PFSK-1 (cell line): ENCODE results near the gene GFM1.

Experiments
- FOXP2 ChIP-seq: optimal IDR thresholded peaks from 2 replicates; pipeline ENCODE3; 2011; ENCODE audit warnings: borderline replicate concordance, control low read depth, inconsistent platforms; ENCODE audit not compliant: insufficient read depth; ENCODE audit errors: extremely low read length, extremely low read depth
- POLR2AphosphoS5 ChIP-seq: IDR thresholded peaks from 2 replicates; pipeline ENCODE4 v1.6.1; 2012; ENCODE audit warnings: low read depth, mild to moderate bottlenecking, control low read depth, low read length, moderate library complexity
- SIN3A ChIP-seq: IDR thresholded peaks from 2 replicates; pipeline ENCODE4 v1.6.1; 2012; ENCODE audit warnings: mild to moderate bottlenecking, low read length, moderate library complexity, borderline replicate concordance; ENCODE audit not compliant: insufficient read depth
- TAF1 ChIP-seq: IDR thresholded peaks from 2 replicates; pipeline ENCODE4 v1.6.1; 2012; ENCODE audit warnings: low read length, control low read depth, borderline replicate concordance; ENCODE audit not compliant: insufficient read depth
- TF ChIP-seq, protein P1 (sequence below), 2 experiments: IDR thresholded peaks; 2 replicates each; pipeline versions ENCODE4 v1.6.1 to v1.8.0; 2011 to 2012; ENCODE audit warnings: low read depth in 2 of 2, low read length in 2 of 2, control low read depth in 1 of 2, inconsistent platforms in 1 of 2, mild to moderate bottlenecking in 1 of 2, moderate library complexity in 1 of 2; ENCODE audit not compliant: insufficient read depth in 1 of 2

DNA sequence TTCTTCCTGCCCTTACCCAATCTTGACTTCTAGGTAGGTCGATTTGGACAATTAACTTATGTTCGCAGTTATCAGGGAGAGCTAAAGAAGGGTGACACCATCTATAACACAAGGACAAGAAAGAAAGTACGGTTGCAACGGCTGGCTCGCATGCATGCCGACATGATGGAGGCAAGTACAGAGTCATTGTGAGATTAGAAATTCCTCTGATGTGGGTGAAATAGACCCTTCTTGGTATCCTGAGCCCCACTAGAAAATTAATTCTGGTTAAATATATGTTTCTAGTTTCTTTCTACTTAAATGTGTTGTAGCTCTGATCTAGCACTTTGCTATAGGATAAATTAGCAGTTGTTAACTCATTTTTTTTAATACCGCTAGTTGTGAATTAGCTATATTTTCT is 14.6 kb downstream of the GFM1 start:
- TF ChIP-seq SIN3A, result no peak
- TF ChIP-seq, protein P1, sequence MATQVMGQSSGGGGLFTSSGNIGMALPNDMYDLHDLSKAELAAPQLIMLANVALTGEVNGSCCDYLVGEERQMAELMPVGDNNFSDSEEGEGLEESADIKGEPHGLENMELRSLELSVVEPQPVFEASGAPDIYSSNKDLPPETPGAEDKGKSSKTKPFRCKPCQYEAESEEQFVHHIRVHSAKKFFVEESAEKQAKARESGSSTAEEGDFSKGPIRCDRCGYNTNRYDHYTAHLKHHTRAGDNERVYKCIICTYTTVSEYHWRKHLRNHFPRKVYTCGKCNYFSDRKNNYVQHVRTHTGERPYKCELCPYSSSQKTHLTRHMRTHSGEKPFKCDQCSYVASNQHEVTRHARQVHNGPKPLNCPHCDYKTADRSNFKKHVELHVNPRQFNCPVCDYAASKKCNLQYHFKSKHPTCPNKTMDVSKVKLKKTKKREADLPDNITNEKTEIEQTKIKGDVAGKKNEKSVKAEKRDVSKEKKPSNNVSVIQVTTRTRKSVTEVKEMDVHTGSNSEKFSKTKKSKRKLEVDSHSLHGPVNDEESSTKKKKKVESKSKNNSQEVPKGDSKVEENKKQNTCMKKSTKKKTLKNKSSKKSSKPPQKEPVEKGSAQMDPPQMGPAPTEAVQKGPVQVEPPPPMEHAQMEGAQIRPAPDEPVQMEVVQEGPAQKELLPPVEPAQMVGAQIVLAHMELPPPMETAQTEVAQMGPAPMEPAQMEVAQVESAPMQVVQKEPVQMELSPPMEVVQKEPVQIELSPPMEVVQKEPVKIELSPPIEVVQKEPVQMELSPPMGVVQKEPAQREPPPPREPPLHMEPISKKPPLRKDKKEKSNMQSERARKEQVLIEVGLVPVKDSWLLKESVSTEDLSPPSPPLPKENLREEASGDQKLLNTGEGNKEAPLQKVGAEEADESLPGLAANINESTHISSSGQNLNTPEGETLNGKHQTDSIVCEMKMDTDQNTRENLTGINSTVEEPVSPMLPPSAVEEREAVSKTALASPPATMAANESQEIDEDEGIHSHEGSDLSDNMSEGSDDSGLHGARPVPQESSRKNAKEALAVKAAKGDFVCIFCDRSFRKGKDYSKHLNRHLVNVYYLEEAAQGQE (IDR thresholded peaks at IDR 0.05; ENCODE audit: insufficient read depth in 1 of 2, low read depth in 2 of 2, low read length in 2 of 2), result no peak
- no peak for TF ChIP-seq POLR2AphosphoS5
- TF ChIP-seq TAF1, result no peak
- TF ChIP-seq FOXP2, result no peak
